Breast epithelium (tissue), 3 donors: Measurements from ENCODE around the gene COL18A1.

Experiments
- CTCF ChIP-seq, 3 donors: fragments of 450-650 bp; IDR thresholded peaks; one replicate each; pipeline ENCODE4 v1.5.1; 2016 to 2017; ENCODE audit warnings: antibody characterized with exemption in 3 of 3, mild to moderate bottlenecking in 3 of 3, moderate library complexity in 3 of 3
- POLR2AphosphoS5 ChIP-seq, 3 donors: sonication (generic); formaldehyde crosslinking; IDR thresholded peaks; one replicate each; pipeline ENCODE4 v1.6.1; 2017; ENCODE audit warnings: antibody characterized with exemption in 3 of 3

DNA sequence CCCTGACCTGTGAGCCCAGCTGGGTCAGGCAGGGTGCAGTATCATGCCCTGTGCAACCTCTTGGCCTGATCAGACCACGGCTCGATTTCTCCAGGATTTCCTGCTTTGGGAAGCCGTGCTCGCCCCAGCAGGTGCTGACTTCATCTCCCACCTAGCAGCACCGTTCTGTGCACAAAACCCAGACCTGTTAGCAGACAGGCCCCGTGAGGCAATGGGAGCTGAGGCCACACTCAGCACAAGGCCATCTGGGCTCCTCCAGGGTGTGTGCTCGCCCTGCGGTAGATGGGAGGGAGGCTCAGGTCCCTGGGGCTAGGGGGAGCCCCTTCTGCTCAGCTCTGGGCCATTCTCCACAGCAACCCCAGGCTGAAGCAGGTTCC, 107.6 kb downstream of the COL18A1 start:
- TF ChIP-seq CTCF (IDR thresholded peaks at IDR 0.05) (no peak), POLR2AphosphoS5 (IDR thresholded peaks at IDR 0.05) (no peak)
